ENCODE data around the gene OGFOD3. TPM values are rescaled to one million over a fixed set of nuclear protein-coding genes. Genes with fewer than 3 reads are reported as not detected.
A peak's percentile ranks its signal among the peaks of the same experiment; 100 is the strongest.

The OGFOD3 gene
- total and polyA plus RNA-seq, 2 donors (not counting 1 experiment from before 2014, with no cell fraction given) = 22.6 to 30.5 TPM

DNA sequence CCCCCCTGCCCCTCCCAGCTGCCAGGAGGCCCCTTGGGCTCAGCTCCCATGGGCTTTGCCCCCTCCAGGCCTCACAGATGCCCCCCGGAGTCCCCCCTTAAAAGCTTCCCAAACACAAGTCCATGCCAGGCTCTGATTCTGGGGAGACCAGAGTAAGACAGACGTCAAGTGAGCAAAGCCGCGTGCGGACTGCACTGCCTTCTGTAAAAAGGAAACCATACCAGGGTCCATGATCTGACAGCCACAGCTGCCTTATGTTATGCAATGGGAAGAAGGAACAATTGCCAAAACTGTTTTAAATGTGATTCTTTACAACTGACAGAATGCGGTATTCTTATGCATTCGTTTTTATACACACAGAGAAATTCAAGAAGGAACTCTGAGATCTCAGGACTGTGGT lies 18.2 kb downstream of the OGFOD3 start:
- no peaks in the 10 kb centered on the region for H3K9me3 Mint-ChIP-seq (ENCODE audit: insufficient read depth)
- ChIA-PET POLR2A (interaction anchor here (1.3 kb wide), 1 partner anchor 98 kb away, joined by 4 read pairs; no protein-coding TSS in a partner anchor), CTCF (no interaction called here)
- Histone ChIP-seq H4K20me1 (ENCODE audit: control insufficient read depth, insufficient read depth, low read length, poor library complexity, severe bottlenecking) (no peaks in the 10 kb centered on the region), H3K4me3 (ENCODE audit: control extremely low read depth in 1 of 5, extremely low read depth in 1 of 5, insufficient read depth in 1 of 5, low read depth in 2 of 5, low read length in 4 of 5) (no peak overlapping the region), H3K27me3 (replicated peaks in 1 of 4; ENCODE audit: control extremely low read depth in 1 of 4, control insufficient read depth in 3 of 4, insufficient read depth in 4 of 4, low read length in 3 of 4) (no peaks in the 10 kb centered on the region), H3K9ac (ENCODE audit: low read length) (no peak overlapping the region), H3K79me2 (ENCODE audit: control insufficient read depth, insufficient read depth, low read length) (no peaks in the 10 kb centered on the region), H2AFZ (ENCODE audit: insufficient read depth, low read depth, low read length, poor library complexity, severe bottlenecking) (no peak overlapping the region), H3K4me1 (ENCODE audit: control insufficient read depth in 2 of 2, insufficient read depth in 2 of 2, low read length in 2 of 2) (peaks cover 8 to 14% of the 10 kb centered on the region in 2 donors), H3K36me3 (replicated peaks in 1 of 2; ENCODE audit: control extremely low read depth in 1 of 2, control insufficient read depth in 1 of 2, extremely low read depth in 1 of 2, insufficient read depth in 2 of 2, low read length in 1 of 2) (peaks cover 2 to 19% of the 10 kb centered on the region in 2 experiments), H3K4me2 (replicated peaks; ENCODE audit: low read depth, low read length, poor library complexity, severe bottlenecking) (no peak overlapping the region), H3K27ac (ENCODE audit: low read length in 2 of 2) (no peak overlapping the region), H3K9me3 (ENCODE audit: control extremely low read depth in 1 of 3, control insufficient read depth in 2 of 3, insufficient read depth in 1 of 3, low read length in 2 of 3) (no peaks in the 10 kb centered on the region)
- no peaks in the 10 kb centered on the region for H3K27me3 Mint-ChIP-seq
- intact Hi-C loops (cut with micrococcal nuclease) = no loop called here
- DNase-seq (no peak), ATAC-seq (ENCODE audit: low read depth) (no peak)
- peaks cover 10% of the 10 kb centered on the region for H3K4me1 Mint-ChIP-seq
- no peak overlapping the region for H3K27ac Mint-ChIP-seq
- H3K4me3 Mint-ChIP-seq = peak overlapping the region; percentile 30
- no peak for TF ChIP-seq EZH2 (IDR thresholded peaks at IDR 0.05; ENCODE audit: borderline replicate concordance, insufficient read depth, low read depth, low read length, poor library complexity, severe bottlenecking)
- TF ChIP-seq, protein P1, sequence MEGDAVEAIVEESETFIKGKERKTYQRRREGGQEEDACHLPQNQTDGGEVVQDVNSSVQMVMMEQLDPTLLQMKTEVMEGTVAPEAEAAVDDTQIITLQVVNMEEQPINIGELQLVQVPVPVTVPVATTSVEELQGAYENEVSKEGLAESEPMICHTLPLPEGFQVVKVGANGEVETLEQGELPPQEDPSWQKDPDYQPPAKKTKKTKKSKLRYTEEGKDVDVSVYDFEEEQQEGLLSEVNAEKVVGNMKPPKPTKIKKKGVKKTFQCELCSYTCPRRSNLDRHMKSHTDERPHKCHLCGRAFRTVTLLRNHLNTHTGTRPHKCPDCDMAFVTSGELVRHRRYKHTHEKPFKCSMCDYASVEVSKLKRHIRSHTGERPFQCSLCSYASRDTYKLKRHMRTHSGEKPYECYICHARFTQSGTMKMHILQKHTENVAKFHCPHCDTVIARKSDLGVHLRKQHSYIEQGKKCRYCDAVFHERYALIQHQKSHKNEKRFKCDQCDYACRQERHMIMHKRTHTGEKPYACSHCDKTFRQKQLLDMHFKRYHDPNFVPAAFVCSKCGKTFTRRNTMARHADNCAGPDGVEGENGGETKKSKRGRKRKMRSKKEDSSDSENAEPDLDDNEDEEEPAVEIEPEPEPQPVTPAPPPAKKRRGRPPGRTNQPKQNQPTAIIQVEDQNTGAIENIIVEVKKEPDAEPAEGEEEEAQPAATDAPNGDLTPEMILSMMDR (IDR thresholded peaks at IDR 0.05) = no peak
- 79% methylated on average over 3 of the region's 7 CpGs for WGBS (ENCODE audit: insufficient coverage)

DNA sequence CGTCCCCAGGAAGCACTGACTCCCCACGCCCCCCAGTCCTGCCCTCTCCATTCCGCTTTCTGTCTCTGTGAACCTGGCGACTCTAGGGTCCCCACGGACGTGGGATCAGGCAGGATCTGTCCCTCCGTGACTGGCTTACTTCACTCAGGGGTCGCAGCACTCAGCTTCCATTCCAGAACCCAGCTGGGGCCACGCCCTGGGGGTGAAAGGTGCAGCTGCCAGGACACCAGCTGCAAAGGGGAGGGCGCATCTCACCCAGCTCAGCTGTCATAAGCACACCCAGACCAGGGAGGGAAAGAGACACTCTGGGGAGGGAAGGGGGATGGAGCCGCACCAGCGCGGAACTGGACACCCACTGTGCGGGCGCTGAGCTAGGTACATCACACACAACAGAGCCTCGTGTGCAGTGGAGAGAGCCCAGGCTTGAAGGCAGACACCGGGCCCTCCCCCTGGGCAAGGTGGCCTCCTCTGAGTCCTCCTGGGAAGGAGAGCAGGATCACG lies 18.7 kb downstream of the OGFOD3 start:
- H3K27me3 Mint-ChIP-seq = no peaks in the 10 kb centered on the region
- H3K9me3 Mint-ChIP-seq (ENCODE audit: insufficient read depth) = no peaks in the 10 kb centered on the region
- DNase-seq (no peak), ATAC-seq (ENCODE audit: low read depth) (no peak)
- no peak overlapping the region for H3K9ac ChIP-seq (ENCODE audit: low read length)
- peaks cover 10% of the 10 kb centered on the region for H3K4me1 Mint-ChIP-seq
- H3K27ac ChIP-seq (ENCODE audit: low read length in 2 of 2) = no peak overlapping the region
- H3K79me2 ChIP-seq (ENCODE audit: control insufficient read depth, insufficient read depth, low read length) = no peaks in the 10 kb centered on the region
- 94% methylated on average over 16 of the region's 18 CpGs for WGBS (ENCODE audit: insufficient coverage)
- no peaks in the 10 kb centered on the region for H3K9me3 ChIP-seq (ENCODE audit: control extremely low read depth in 1 of 3, control insufficient read depth in 2 of 3, insufficient read depth in 1 of 3, low read length in 2 of 3)
- ChIA-PET POLR2A (interaction anchor here (1.3 kb wide), 1 partner anchor 98 kb away, joined by 4 read pairs; no protein-coding TSS in a partner anchor), CTCF (no interaction called here)
- H3K4me3 Mint-ChIP-seq = no peak overlapping the region
- no peak overlapping the region for H2AFZ ChIP-seq (ENCODE audit: insufficient read depth, low read depth, low read length, poor library complexity, severe bottlenecking)
- no peaks in the 10 kb centered on the region for H4K20me1 ChIP-seq (ENCODE audit: control insufficient read depth, insufficient read depth, low read length, poor library complexity, severe bottlenecking)
- H3K27me3 ChIP-seq (replicated peaks in 1 of 4; ENCODE audit: control extremely low read depth in 1 of 4, control insufficient read depth in 3 of 4, insufficient read depth in 4 of 4, low read length in 3 of 4) = no peaks in the 10 kb centered on the region
- peaks cover 2 to 19% of the 10 kb centered on the region in 2 experiments for H3K36me3 ChIP-seq (replicated peaks in 1 of 2; ENCODE audit: control extremely low read depth in 1 of 2, control insufficient read depth in 1 of 2, extremely low read depth in 1 of 2, insufficient read depth in 2 of 2, low read length in 1 of 2)
- peaks cover 8 to 14% of the 10 kb centered on the region in 2 donors for H3K4me1 ChIP-seq (ENCODE audit: control insufficient read depth in 2 of 2, insufficient read depth in 2 of 2, low read length in 2 of 2)
- no peak overlapping the region for H3K27ac Mint-ChIP-seq
- intact Hi-C loops (cut with micrococcal nuclease) = no loop called here
- TF ChIP-seq EZH2 (IDR thresholded peaks at IDR 0.05; ENCODE audit: borderline replicate concordance, insufficient read depth, low read depth, low read length, poor library complexity, severe bottlenecking) = no peak
- TF ChIP-seq, protein P1 (IDR thresholded peaks at IDR 0.05) = no peak
- H3K4me2 ChIP-seq (replicated peaks; ENCODE audit: low read depth, low read length, poor library complexity, severe bottlenecking) = no peak overlapping the region
- H3K4me3 ChIP-seq (ENCODE audit: control extremely low read depth in 1 of 5, extremely low read depth in 1 of 5, insufficient read depth in 1 of 5, low read depth in 2 of 5, low read length in 4 of 5) = no peak overlapping the region
